HK-2 (cell line): ENCODE data around the gene TMEM259.

Experiments used
- DNase-seq: peaks from one replicate; pipeline ENCODE4 v3.0.0-alpha.2; 2018; ENCODE audit not compliant: unreplicated experiment

TMEM259 gene

DNA sequence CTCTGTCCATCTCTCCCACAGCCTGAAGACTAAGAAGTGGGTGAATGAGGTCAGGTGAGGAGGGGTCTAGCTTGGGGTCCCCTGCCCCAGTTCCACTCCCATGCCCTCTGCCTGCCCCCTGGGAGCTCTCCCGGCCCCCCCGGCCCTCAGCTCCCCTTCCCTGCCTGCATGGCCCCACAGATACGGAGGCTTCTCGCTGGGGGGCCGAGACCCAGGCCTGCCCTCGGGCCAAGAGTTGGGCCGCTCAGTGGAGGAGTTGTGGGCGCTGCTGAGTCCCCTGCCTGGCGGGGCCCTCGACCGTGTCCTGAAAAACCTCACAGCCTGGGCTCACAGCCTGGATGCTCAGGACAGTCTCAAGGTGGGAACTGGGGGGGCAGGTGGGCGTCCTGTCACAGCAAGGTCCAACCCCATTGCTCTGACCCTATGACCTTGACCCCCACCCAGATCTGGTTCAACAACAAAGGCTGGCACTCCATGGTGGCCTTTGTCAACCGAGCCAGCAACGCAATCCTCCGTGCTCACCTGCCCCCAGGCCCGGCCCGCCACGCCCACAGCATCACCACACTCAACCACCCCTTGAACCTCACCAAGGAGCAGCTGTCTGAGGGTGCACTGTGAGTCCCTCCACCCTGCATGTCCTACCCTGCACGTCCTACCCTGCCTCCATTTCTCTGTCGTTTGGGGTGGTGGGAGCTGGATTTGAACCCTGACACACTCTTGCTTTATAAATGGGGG lies 35.1 kb upstream of the TMEM259 start:
- DNase-seq: no peak

DNA sequence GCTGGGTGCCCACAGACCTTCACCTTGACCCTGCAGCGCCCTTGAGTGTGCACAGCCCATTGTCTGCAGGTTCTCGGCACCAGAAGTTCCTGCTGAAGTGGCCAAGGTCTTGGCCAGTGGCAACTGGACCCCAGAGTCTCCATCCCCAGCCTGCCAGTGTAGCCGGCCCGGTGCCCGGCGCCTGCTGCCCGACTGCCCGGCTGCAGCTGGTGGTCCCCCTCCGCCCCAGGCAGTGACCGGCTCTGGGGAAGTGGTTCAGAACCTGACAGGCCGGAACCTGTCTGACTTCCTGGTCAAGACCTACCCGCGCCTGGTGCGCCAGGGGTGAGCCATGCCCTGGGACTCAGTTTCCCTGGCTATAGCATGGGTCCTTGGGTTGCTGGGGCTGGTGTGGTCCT lies 34.1 kb upstream of the TMEM259 start:
- DNase-seq: no peak

DNA sequence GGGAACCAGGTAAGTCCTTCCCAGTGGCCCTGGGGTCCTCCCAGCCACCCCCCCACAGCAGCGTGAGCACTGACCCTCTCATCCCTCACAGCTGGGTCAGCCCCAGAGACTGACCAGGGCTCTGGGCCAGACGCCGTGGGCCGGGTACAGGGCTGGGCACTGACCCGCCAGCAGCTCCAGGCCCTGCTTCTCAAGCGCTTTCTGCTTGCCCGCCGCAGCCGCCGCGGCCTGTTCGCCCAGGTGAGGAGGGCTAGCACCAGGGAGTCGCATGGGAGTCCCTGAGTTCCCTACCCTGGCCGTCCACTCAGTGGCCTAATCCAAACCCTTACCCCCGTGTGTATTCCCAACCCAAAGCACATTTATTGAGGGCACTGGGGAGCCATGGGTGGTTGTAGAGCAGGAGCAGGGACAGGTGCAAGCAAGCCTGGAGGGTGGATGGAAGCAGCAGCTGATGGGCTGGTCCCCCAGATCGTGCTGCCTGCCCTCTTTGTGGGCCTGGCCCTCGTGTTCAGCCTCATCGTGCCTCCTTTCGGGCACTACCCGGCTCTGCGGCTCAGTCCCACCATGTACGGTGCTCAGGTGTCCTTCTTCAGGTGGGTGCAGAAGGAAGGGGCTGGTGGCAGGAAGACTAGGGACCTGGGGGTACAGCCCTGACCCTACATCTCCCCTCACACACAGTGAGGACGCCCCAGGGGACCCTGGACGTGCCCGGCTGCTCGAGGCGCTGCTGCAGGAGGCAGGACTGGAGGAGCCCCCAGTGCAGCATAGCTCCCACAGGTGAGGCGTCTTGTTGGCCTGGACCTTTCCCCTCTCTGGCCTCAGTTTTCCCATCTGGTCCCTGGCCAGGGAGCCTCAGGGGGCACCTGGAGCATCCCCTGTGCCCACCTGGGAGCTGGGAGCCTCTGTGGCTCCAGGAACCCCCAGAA lies 33.4 kb upstream of the TMEM259 start:
- DNase-seq: no peak

DNA sequence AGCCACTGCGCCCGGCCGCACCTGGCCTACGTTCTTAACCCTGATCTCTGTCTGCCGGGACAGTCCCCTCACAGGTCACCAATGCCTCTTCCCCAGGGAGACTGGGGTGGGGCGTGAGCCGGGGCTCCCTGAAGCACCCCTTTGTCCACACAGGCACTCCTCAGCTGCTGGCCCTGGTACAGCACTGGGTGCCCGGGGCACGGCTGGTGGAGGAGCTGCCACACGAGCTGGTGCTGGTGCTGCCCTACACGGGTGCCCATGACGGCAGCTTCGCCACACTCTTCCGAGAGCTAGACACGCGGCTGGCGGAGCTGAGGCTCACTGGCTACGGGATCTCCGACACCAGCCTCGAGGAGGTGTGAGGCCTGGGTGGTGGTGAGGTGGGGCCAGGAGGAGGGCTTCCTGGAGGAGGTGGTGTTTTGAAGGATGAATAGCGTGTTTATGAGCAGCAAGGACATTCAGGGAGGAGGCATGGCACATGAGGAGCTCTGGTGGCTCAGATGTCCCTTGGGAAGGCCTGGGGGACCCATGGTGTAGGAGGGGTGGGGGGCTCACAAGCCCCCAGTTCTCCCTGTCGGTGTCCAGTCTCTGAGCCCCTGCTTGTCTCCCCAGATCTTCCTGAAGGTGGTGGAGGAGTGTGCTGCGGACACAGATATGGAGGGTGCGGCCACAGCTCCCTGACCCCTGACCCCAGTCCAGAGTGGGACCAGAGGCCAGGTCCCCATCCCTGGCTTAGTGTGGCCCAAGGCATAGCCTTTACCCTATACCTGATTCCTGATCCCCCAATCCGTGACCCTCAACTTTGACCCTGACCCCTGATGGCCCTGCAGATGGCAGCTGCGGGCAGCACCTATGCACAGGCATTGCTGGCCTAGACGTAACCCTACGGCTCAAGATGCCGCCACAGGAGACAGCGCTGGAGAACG lies 32.5 kb upstream of the TMEM259 start:
- DNase-seq: no peak

DNA sequence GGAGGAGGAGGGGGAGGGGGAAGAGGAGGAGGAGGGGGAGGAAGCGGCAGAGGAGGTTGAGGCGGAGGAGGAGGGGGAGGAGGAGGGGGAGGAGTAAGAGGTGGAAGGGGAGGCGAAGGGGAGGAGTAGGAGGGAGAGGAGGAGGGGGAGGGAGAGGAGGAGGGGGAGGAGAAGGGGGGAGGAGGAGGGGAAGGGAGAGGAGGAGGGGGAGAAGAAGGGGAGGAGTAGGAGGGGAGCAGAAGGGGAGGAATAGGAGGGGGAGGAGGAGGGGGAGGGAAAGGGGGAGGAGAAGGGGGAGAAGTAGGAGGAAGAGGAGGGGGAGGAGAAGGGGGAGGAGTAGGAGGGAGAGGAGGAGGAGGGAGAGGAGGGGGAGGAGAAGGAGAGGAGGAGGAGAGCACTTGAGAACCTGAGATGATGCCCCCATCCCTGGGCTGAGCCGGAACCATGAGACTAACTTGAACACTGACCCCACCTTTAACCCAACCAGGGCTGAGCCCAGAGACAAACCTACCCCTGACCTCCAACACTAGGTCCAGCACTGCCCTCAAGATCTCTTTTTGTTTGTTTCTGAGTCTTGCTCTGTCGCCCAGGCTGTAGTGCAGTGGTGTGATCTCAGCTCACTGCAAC lies 31.5 kb upstream of the TMEM259 start:
- no peak for DNase-seq

DNA sequence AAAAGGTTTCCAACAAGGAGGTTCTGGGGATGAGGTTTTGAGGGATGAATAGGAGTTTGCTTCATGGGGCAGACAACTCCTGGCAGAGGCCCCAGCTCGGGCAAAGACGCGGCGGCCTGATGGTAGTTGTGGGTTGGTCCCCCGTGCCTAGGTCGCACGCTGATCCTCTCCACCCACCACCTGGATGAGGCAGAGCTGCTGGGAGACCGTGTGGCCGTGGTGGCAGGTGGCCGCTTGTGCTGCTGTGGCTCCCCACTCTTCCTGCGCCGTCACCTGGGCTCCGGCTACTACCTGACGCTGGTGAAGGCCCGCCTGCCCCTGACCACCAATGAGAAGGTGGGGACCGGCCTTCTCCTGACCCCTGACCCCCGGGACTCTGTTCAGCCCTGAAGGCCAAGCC lies 30.9 kb upstream of the TMEM259 start:
- no peak for DNase-seq

DNA sequence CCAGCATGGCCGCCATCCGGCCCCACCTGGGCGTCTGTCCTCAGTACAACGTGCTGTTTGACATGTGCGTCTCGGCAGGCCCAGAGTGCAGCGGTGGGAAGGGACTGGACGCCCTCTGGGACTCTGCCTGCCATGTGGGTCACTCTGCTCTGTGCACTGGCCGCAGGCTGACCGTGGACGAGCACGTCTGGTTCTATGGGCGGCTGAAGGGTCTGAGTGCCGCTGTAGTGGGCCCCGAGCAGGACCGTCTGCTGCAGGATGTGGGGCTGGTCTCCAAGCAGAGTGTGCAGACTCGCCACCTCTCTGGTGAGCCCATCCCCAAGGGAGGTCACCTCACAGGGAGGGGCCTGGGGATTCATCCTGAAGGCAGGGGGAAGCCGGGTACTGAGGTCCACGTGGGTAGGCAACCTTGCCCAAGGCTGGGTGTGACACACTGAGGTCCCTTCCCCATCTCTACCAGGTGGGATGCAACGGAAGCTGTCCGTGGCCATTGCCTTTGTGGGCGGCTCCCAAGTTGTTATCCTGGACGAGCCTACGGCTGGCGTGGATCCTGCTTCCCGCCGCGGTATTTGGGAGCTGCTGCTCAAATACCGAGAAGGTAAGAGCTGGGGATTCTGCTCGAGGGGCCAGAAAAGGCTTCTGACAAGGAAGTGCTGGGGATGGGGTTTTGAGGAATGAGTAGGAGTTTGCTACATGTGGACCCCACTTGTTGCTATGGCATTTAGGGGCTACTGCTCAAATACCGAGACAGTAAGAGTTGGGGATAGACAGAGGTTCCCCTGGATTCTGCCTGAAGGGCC lies 30.3 kb upstream of the TMEM259 start:
- DNase-seq: no peak

DNA sequence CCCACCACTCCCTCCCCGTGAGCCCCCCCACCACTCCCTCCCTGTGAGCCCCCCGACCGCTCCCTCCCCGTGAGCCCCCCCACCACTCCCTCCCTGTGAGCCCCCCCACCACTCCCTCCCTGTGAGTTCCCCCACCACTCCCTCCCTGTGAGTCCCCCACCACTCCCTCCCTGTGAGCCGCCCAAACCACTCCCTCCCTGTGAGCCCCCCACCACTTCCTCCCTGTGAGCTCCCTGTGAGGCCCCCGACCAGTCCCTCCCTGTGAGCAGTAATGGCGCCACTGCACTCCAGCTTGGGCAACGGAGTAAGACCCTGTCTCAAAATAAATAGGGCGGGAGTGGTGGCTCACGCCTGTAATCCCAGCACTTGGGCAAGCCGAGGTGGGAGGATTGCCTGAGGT lies 28.9 kb upstream of the TMEM259 start:
- DNase-seq: no peak

DNA sequence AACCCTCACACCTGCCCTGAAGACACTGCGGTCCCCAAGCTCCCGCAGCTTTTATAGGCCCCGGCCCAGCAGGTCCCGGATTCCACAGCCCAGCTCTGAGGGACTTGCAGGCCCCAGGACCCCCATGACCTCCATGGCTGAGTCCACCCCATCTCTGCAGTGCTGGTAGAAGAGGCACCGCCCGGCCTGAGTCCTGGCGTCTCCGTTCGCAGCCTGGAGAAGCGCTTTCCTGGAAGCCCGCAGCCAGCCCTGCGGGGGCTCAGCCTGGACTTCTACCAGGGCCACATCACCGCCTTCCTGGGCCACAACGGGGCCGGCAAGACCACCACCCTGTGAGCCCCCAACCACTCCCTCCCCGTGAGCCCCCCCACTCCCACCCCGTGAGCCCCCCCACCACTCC lies 28.2 kb upstream of the TMEM259 start:
- no peak for DNase-seq

DNA sequence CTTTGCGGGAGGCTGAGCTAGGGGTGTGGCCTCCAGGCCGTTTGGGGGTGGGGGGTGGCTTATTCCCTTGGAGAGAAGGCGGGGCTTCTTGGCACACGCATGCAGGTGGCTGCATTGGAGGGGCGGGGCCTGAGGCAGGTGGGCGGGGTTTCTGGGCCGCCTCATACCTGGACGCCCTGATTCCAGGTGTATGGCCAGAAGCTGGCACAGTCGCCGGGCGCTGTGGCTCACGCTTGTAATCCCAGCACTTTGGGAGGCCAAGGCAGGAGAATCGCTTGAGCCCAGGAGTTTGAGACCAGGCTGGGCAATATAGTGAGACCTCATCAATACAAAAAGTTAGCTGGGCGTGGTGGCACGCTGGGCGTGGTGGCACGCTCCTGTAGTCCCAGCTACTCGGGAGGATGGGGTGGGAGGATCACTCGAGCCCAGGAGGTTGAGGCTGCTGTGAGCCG lies 26.8 kb upstream of the TMEM259 start:
- no peak for DNase-seq

DNA sequence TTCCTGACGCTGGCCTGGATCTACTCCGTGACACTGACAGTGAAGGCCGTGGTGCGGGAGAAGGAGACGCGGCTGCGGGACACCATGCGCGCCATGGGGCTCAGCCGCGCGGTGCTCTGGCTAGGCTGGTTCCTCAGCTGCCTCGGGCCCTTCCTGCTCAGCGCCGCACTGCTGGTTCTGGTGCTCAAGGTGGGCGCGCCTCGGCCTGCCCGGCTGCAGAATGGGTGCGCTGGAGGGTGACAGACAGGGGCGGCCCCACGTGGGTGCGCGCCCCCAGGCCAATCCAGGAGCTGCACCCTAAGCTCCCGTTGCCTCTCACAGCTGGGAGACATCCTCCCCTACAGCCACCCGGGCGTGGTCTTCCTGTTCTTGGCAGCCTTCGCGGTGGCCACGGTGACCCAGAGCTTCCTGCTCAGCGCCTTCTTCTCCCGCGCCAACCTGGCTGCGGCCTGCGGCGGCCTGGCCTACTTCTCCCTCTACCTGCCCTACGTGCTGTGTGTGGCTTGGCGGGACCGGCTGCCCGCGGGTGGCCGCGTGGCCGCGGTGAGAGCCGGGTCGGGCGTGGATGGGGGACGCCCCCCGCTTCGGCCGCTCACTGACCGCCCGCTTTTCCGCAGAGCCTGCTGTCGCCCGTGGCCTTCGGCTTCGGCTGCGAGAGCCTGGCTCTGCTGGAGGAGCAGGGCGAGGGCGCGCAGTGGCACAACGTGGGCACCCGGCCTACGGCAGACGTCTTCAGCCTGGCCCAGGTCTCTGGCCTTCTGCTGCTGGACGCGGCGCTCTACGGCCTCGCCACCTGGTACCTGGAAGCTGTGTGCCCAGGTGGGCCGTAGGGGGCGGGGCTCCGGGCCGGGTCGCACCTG lies 26.1 kb upstream of the TMEM259 start:
- DNase-seq: no peak

DNA sequence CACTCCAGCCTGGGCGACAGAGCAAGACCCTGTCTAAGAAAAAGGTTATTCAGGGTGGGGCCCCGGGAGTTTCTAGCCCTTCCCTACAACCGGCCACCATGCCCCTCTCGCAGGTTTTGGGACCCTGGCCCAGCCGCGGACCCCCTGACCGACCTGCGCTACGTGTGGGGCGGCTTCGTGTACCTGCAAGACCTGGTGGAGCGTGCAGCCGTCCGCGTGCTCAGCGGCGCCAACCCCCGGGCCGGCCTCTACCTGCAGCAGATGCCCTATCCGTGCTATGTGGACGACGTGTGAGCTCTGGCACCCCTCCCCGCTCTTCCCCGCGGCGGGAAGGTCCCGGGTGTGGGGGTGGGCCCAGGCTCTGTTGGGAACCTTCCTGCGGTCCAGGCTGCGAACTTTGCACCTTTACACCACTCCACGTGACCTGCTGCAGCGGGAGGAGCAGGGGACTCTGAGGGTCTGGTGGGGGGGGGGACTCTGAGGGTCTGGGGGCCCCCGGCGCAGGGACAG lies 25.2 kb upstream of the TMEM259 start:
- DNase-seq: no peak

DNA sequence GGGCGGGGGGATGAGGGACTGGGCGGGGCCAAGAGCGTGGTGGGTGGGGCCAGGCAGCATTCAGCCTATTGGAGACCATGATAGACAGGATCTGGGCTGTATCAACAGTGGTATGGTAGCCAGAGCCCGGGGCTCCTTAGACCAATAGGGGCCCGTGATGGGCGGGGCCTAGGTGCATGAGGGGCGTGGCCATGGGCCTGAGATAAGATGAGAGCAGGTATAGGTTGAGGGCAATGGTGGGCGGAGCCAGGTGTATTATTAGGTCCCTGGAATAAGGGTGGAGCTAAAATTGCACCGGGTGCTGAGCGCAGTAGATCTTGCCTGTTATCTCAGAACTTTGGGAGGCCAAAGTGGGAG lies 24.3 kb upstream of the TMEM259 start:
- no peak for DNase-seq

DNA sequence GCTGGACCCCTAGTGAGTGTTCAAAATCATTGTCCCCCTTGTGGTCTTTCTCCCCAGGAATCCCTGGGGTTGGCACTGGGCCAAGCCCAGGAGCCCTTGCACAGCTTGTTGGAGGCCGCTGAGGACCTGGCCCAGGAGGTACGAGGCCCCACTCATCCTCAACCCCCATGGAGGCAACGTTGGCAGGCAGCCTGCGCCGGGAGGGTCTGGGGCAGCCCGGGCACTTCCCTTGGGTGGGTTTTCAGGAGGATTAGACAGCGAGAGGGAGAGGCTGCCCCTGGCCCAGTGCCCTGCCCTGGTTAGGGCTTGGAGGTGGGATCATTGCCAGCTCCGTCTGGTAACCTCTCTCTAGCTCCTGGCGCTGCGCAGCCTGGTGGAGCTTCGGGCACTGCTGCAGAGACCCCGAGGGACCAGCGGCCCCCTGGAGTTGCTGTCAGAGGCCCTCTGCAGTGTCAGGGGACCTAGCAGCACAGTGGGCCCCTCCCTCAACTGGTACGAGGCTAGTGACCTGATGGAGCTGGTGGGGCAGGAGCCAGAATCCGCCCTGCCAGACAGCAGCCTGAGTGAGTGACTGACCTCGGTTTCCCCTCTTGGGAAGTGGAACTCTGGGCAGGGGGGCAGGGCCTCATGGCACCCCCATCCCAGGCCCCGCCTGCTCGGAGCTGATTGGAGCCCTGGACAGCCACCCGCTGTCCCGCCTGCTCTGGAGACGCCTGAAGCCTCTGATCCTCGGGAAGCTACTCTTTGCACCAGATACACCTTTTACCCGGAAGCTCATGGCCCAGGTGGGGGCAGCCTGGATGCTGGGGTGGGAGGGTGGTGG lies 22.0 kb upstream of the TMEM259 start:
- no peak for DNase-seq

DNA sequence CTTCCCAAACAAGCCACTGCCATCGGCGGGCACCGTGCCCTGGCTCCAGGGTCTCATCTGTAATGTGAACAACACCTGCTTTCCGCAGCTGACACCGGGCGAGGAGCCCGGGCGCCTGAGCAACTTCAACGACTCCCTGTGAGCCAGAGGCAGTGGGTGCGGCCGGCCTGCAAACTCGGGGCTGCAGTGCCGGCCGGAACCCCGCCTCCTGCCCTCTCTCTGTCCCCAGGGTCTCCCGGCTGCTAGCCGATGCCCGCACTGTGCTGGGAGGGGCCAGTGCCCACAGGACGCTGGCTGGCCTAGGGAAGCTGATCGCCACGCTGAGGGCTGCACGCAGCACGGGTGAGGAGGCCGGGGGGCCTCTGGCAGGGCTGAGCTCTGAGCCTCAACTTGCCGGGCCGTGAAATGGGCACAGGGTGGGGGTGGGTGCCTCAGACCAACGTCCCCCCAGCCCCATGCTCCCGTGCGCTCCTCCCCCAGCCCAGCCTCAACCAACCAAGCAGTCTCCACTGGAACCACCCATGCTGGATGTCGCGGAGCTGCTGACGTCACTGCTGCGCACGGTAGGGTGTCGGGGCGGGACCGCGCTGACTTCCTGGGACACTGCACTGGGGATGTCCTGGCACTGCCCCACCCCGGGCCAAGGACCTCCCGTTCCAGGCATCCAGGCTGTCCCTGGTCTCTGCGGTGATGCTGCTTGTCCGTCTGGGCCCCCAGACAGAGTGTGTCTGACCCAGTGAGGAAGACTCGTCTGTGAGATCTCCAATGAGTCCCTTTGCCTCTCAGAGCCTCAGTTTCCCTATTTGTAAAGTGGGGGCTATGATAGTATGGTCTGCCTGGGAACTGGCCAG lies 21.1 kb upstream of the TMEM259 start:
- DNase-seq: no peak

DNA sequence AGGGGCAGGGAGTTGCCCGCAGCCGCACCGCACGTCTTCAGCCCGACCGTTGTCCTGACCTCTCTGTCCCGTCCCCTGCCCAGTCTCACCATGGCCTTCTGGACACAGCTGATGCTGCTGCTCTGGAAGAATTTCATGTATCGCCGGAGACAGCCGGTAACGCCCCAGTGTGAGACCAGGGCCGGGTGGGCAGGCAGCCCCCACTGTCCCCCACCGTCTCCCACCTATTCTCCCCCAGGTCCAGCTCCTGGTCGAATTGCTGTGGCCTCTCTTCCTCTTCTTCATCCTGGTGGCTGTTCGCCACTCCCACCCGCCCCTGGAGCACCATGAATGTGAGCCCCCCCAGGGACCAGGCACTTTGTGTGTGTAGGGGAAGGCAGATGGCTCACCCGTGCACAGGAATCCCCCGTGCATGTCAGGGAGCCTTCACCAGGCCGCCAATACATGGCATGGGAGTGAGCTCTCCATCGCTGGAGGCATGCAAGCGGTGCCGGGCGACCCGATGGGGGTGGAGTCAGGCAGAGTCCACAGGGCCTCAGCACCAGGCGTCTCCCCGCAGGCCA lies 20.4 kb upstream of the TMEM259 start:
- no peak for DNase-seq

DNA sequence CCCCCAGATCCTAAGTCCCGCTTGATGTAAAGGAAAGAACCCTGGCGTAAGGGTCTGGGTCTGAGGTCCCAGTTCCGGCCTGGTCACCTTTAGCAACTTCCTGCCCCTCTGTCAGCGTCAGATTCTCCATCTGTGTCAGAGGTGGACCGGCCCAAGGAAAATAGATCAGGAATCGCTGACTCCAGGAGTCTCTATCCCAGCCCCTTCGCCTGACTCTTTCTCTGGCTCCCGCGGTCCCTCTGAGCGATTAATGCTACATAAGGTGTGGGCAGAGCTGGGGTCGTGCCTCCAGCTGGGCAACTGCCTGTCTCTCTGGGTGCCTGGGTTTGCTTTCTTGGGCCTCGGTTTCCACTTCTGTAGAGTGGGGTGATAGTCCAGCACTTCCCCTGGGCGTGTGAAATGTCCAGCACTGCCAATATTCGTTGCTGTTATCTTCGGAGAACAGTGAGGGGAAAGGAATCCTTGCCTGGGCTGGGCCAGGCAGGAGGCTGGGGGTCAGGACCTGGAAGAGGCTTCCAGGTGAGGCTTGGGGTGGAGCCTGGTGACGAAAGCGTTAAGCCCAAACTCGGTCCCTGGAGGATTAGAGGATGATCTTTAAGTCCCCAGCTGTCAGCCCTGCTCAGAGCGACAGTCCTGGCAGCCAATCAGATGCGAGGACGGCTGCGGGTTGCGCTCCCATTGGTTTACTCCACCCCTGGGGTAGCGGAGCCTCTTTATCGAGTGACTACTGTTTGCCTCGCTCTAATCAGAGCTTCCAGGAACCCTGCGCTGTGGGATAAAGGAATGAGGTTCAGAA lies 19.8 kb upstream of the TMEM259 start:
- peak; percentile 92 for DNase-seq
